IMR-90 (cell line): ENCODE results near the gene ZDHHC14. TPM values are rescaled to one million over a fixed set of nuclear protein-coding genes. Genes with fewer than 3 reads are reported as not detected.

ENCODE experiments used
- ATAC-seq: fragments of 200-7000 bp; cut with Tn5 transposase; 2 replicates; pipeline ENCODE4 v1.9.1; 2020; ENCODE audit warnings: low read depth, mild to moderate bottlenecking, moderate library complexity
- BruUV-seq: library from RNA; stranded (reverse); fragments of 400-500 nt; replicated peaks from 2 replicates; lab custom pipeline; 2021; lab: Mats Ljungman, UMichigan
- CTCF ChIA-PET: fragments of 300-600 bp; formaldehyde crosslinking; extraction: SDS; loops from one replicate; lab custom pipeline; 2021; ENCODE audit warnings: antibody characterized with exemption; lab: Yijun Ruan, JAX
- POLR2A ChIA-PET: fragments of 300-600 bp; sonication (Branson Sonifier 250); formaldehyde crosslinking; loops from one replicate; lab custom pipeline; 2022; ENCODE audit warnings: antibody characterized with exemption; ENCODE audit not compliant: unreplicated experiment; lab: Charles Lee
- DNase-seq: peaks from one replicate; pipeline ENCODE4 v3.0.0; 2013
- H2AFZ ChIP-seq: replicated peaks from 2 replicates; pipeline ENCODE3; 2013; ENCODE audit warnings: low read length, mild to moderate bottlenecking; ENCODE audit not compliant: poor library complexity
- H2AK5ac ChIP-seq: 2 replicates; pipeline ENCODE4 v1.6.1; 2013; ENCODE audit warnings: low read depth, low read length, inconsistent platforms
- H2AK9ac ChIP-seq: replicated peaks from 2 replicates; pipeline ENCODE3; 2013; ENCODE audit warnings: mild to moderate bottlenecking, low read depth, low read length, moderate library complexity; ENCODE audit not compliant: poor library complexity
- H2BK120ac ChIP-seq: 2 replicates; pipeline ENCODE4 v1.6.1; 2013; ENCODE audit warnings: low read depth, low read length, inconsistent platforms
- H2BK15ac ChIP-seq: 3 replicates; pipeline ENCODE4 v1.6.1; 2013; ENCODE audit warnings: low read depth, low read length, inconsistent platforms
- H2BK20ac ChIP-seq: 2 replicates; pipeline ENCODE4 v1.6.1; 2013; ENCODE audit warnings: low read depth, mild to moderate bottlenecking, inconsistent platforms, low read length, moderate library complexity
- H2BK5ac ChIP-seq: 2 replicates; pipeline ENCODE4 v1.6.1; 2013; ENCODE audit warnings: mild to moderate bottlenecking, low read depth, low read length, inconsistent platforms; ENCODE audit not compliant: poor library complexity, severe bottlenecking
- H3K14ac ChIP-seq: replicated peaks from 2 replicates; pipeline ENCODE4 v1.6.1; 2013; ENCODE audit warnings: low read depth, low read length, inconsistent platforms
- H3K18ac ChIP-seq: 2 replicates; pipeline ENCODE4 v1.6.1; 2013; ENCODE audit warnings: low read depth, low read length, control low read depth
- H3K23ac ChIP-seq: 2 replicates; pipeline ENCODE4 v1.6.1; 2013; ENCODE audit warnings: low read depth, low read length, inconsistent platforms
- H3K27ac ChIP-seq: 2 replicates; pipeline ENCODE4 v1.5.1; 2013; ENCODE audit warnings: mild to moderate bottlenecking, control low read depth, low read length; ENCODE audit not compliant: insufficient read depth
- H3K27me3 ChIP-seq: 2 replicates; pipeline ENCODE4 v1.6.1; 2013; ENCODE audit warnings: low read length; ENCODE audit not compliant: control insufficient read depth, insufficient read depth
- H3K36me3 ChIP-seq: 2 replicates; pipeline ENCODE4 v1.6.1; 2013; ENCODE audit warnings: low read length, mixed read lengths; ENCODE audit not compliant: control insufficient read depth, insufficient read depth
- H3K4ac ChIP-seq: 2 replicates; pipeline ENCODE4 v1.6.1; 2013; ENCODE audit warnings: low read depth, low read length, inconsistent platforms
- H3K4me1 ChIP-seq: 2 replicates; pipeline ENCODE4 v1.6.1; 2013; ENCODE audit warnings: low read length, mixed read lengths; ENCODE audit not compliant: control insufficient read depth, insufficient read depth
- H3K4me2 ChIP-seq: 2 replicates; pipeline ENCODE4 v1.6.1; 2013; ENCODE audit warnings: low read depth, mild to moderate bottlenecking, control low read depth, low read length, moderate library complexity
- H3K4me3 ChIP-seq: 2 replicates; pipeline ENCODE4 v1.5.1; 2013; ENCODE audit warnings: low read depth, mild to moderate bottlenecking, control low read depth, low read length, moderate library complexity; ENCODE audit not compliant: insufficient read depth
- H3K56ac ChIP-seq: 2 replicates; pipeline ENCODE4 v1.6.1; 2013; ENCODE audit warnings: low read length, inconsistent platforms; ENCODE audit not compliant: insufficient read depth; ENCODE audit errors: extremely low read depth
- H3K79me1 ChIP-seq, 2 experiments: 2 replicates each; pipeline ENCODE4 v1.6.1; 2013; ENCODE audit warnings: low read length in 2 of 2, inconsistent platforms in 1 of 2, low read depth in 1 of 2
- H3K9ac ChIP-seq: 2 replicates; pipeline ENCODE4 v1.6.1; 2013; ENCODE audit warnings: low read depth, low read length, control low read depth
- H3K9me1 ChIP-seq: 2 replicates; pipeline ENCODE4 v1.6.1; 2013; ENCODE audit warnings: low read length, inconsistent platforms; ENCODE audit not compliant: insufficient read depth
- H3K9me3 ChIP-seq: 2 replicates; pipeline ENCODE4 v1.6.1; 2013; ENCODE audit warnings: low read length; ENCODE audit not compliant: control insufficient read depth, insufficient read depth
- H4K20me1 ChIP-seq: 2 replicates; pipeline ENCODE4 v1.6.1; 2013; ENCODE audit warnings: low read length, inconsistent platforms; ENCODE audit not compliant: insufficient read depth
- H4K5ac ChIP-seq: 2 replicates; pipeline ENCODE4 v1.6.1; 2013; ENCODE audit warnings: mild to moderate bottlenecking, low read depth, low read length, control low read depth
- H4K8ac ChIP-seq, 2 experiments: 2 replicates each; pipeline ENCODE4 v1.6.1; 2013; ENCODE audit warnings: low read depth in 2 of 2, low read length in 2 of 2, control low read depth in 1 of 2, inconsistent platforms in 1 of 2
- H4K91ac ChIP-seq: 2 replicates; pipeline ENCODE4 v1.6.1; 2013; ENCODE audit warnings: low read depth, low read length, inconsistent platforms; ENCODE audit not compliant: insufficient read depth
- CEBPB ChIP-seq: IDR thresholded peaks from 2 replicates; pipeline ENCODE4 v1.6.1; 2012; ENCODE audit warnings: low read depth, low read length, improper control_type of control experiment
- FOS ChIP-seq: fragments of 150-350 bp; IDR thresholded peaks from 2 replicates; pipeline ENCODE4 v1.6.1; 2016; ENCODE audit warnings: low read depth, low read length
- MAFK ChIP-seq: IDR thresholded peaks from 2 replicates; pipeline ENCODE4 v1.6.1; 2012; ENCODE audit warnings: low read depth, low read length, improper control_type of control experiment
- POLR2A ChIP-seq: IDR thresholded peaks from 2 replicates; pipeline ENCODE4 v1.6.1; 2012; ENCODE audit warnings: mild to moderate bottlenecking, low read depth, low read length
- SMC3 ChIP-seq: fragments of 150-350 bp; IDR thresholded peaks from 2 replicates; pipeline ENCODE4 v1.6.1; 2016; ENCODE audit warnings: low read depth, mild to moderate bottlenecking, antibody characterized with exemption, low read length, moderate library complexity
- WGBS, 2 experiments: methylation state at CpG; one replicate each; pipeline versions ENCODE4 v1.1.5 to v1.1.7; 2013; ENCODE audit warnings: missing lambda C conversion rate in 2 of 2; ENCODE audit not compliant: insufficient read length in 1 of 2; ENCODE audit errors: extremely low coverage in 2 of 2; 5-methylcytosine and 5-hydroxymethylcytosine counted together
- dilution Hi-C: fragments of 300-500 bp; cut with HindIII; formaldehyde crosslinking; loops from one replicate; pipeline ENCODE4 v1.14.3; 2018; ENCODE audit warnings: low sequenced_read_pairs; ENCODE audit not compliant: unreplicated experiment
- in situ Hi-C: fragments of 300-500 bp; cut with MboI; formaldehyde crosslinking; loops from 3 replicates; pipeline ENCODE4 v1.14.3; 2019; ENCODE audit warnings: low sequenced_read_pairs, inconsistent platforms, mixed read lengths
- intact Hi-C: fragments of 100-400 bp; cut with micrococcal nuclease; formaldehyde crosslinking; loops from 2 replicates; pipeline ENCODE4 v1.10.0; 2022
- polyA plus RNA-seq, 3 experiments: library from polyadenylated mRNA; depleted of rRNA; stranded (reverse); fragments of >200 nt; gene quantifications; 2 replicates each; pipeline ENCODE4 v1.2.3, GENCODE V29; 2012; ENCODE audit warnings: low replicate concordance in 1 of 3
- total RNA-seq: library from RNA; depleted of rRNA; stranded (reverse); fragments of >200 nt; gene quantifications from 2 replicates; pipeline ENCODE4 v1.2.3, GENCODE V29; 2012

ZDHHC14 gene
- total and polyA plus RNA-seq, 2 of the 4 experiments (the other 2 are of a cell fraction) = 0.90 to 2.0 TPM

DNA sequence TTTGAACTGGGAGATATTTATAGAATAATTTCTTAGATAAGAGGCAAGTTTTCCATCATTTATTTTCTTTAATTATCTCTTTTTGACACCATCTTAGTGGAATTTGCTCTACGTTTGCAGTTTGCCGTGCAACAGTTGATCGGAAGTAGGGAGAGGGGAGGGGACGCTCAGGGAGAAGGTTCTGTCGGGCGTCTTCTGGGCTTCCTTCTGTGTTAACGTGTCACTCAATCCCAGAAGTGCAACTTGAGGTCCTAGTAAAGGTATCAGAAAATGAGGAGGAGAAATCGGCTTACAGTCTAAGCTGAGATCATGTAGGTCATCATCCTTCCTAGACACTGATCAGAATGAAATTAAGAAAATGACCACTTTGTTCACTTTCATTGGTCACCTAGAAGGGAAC is 293.1 kb downstream of the ZDHHC14 start:
- TF ChIP-seq FOS (no peak), MAFK (no peak), CEBPB (no peak), POLR2A (no peak), SMC3 (no peak)
- no peak overlapping the region for H2BK120ac ChIP-seq
- no peak overlapping the region for H3K18ac ChIP-seq
- no peak overlapping the region for H2BK5ac ChIP-seq
- H2AK9ac ChIP-seq = no peak overlapping the region
- H3K4me2 ChIP-seq = no peak overlapping the region
- no peak overlapping the region for H3K56ac ChIP-seq
- no peak overlapping the region for H4K5ac ChIP-seq
- no TSS peak for BruUV-seq
- no peaks in the 10 kb centered on the region for H4K20me1 ChIP-seq
- no peak overlapping the region for H3K14ac ChIP-seq
- intact Hi-C loops = no loop called here
- no peak overlapping the region for H4K91ac ChIP-seq
- in situ Hi-C loops = no loop called here
- H2BK20ac ChIP-seq = no peak overlapping the region
- H3K4ac ChIP-seq = no peak overlapping the region
- H3K23ac ChIP-seq = no peak overlapping the region
- H3K9me1 ChIP-seq = no peaks in the 10 kb centered on the region; the same call in none of the 2 replicates
- H3K36me3 ChIP-seq = no peaks in the 10 kb centered on the region
- POLR2A ChIA-PET = no interaction called here
- no peak overlapping the region for H2AK5ac ChIP-seq
- 93% methylated on average over 5 of the region's 8 CpGs; no CpG with 5 or more reads in 1 of the 2 experiments for WGBS, 2 experiments
- H3K79me1 ChIP-seq = no peaks in the 10 kb centered on the region
- H3K4me3 ChIP-seq = no peak overlapping the region
- no peak overlapping the region for H4K8ac ChIP-seq
- peaks cover 5% of the 10 kb centered on the region; the same call in 1 of the 2 replicates for H3K27me3 ChIP-seq
- no peak overlapping the region for H2AFZ ChIP-seq
- no peak overlapping the region for H2BK15ac ChIP-seq
- peaks cover 9% of the 10 kb centered on the region; the same call in 1 of the 2 replicates for H3K4me1 ChIP-seq
- dilution Hi-C loops = no loop called here
- ATAC-seq (no peak), DNase-seq (no peak)
- no peak overlapping the region for H3K27ac ChIP-seq
- H3K9me3 ChIP-seq = no peaks in the 10 kb centered on the region
- CTCF ChIA-PET = interaction anchor here (0.6 kb wide), 1 partner anchor 28 kb away, joined by 5 read pairs; no protein-coding TSS in a partner anchor
- no peak overlapping the region for H3K9ac ChIP-seq
